K562 (cell line): ENCODE results near the gene ZNF544. TPM values are rescaled to one million over a fixed set of nuclear protein-coding genes. Genes with fewer than 3 reads are reported as not detected.

ENCODE experiments used
- ARID2 ChIP-seq: fragments of 450-650 bp; IDR thresholded peaks from 2 replicates; pipeline ENCODE4 v1.6.1; 2017; ENCODE audit warnings: antibody characterized with exemption, mild to moderate bottlenecking
- CAMTA2 ChIP-seq: fragments of 250-450 bp; sonication (Bioruptor Pico); conservative IDR thresholded peaks from 2 replicates; pipeline ENCODE4 v1.5.1; 2022
- CBX1 ChIP-seq: sonication (generic); IDR thresholded peaks from 2 replicates; pipeline ENCODE4 v1.6.1; 2016; ENCODE audit warnings: antibody characterized with exemption, low read depth, mild to moderate bottlenecking
- CXXC5 ChIP-seq: fragments of 250-450 bp; sonication (Bioruptor Pico); IDR thresholded peaks from 2 replicates; pipeline ENCODE4 v1.8.0; 2022; ENCODE audit warnings: inconsistent platforms, mild to moderate bottlenecking, moderate library complexity
- DACH1 ChIP-seq: fragments of 450-650 bp; IDR thresholded peaks from 2 replicates; pipeline ENCODE4 v1.6.1; 2018; ENCODE audit not compliant: partially characterized antibody
- DLX4 ChIP-seq: fragments of 250-450 bp; sonication (Bioruptor Pico); IDR thresholded peaks from 2 replicates; pipeline ENCODE4 v1.6.1; 2021; ENCODE audit warnings: mild to moderate bottlenecking
- HCFC1 ChIP-seq: IDR thresholded peaks from 2 replicates; pipeline ENCODE4 v1.6.1; 2012; ENCODE audit warnings: low read depth, low read length, improper control_type of control experiment
- HDGF ChIP-seq: fragments of 450-650 bp; IDR thresholded peaks from 2 replicates; pipeline ENCODE4 v1.6.1; 2016
- LCOR ChIP-seq: sonication (generic); formaldehyde crosslinking; IDR thresholded peaks from 2 replicates; pipeline ENCODE4 v1.8.0; 2022; ENCODE audit warnings: mild to moderate bottlenecking, missing genetic modification reagents
- MBD2 ChIP-seq: sonication (generic); IDR thresholded peaks from 2 replicates; pipeline ENCODE4 v1.6.1; 2016; ENCODE audit warnings: low read depth, borderline replicate concordance
- MECOM ChIP-seq: fragments of 250-450 bp; sonication (Bioruptor Pico); IDR thresholded peaks from 2 replicates; pipeline ENCODE4 v1.8.0; 2022; ENCODE audit warnings: inconsistent platforms
- NR4A1 ChIP-seq, 2 experiments: fragments of 250-450 bp in 1 of 2; fragments of 450-650 bp in 1 of 2; sonication (Bioruptor Pico) in 1 of 2; IDR thresholded peaks; 2 replicates each; pipeline versions ENCODE4 v1.4.0 to v1.6.1; 2016 to 2020; ENCODE audit warnings: mild to moderate bottlenecking in 2 of 2, missing compliant biosample characterization in 1 of 2, missing genetic modification characterization in 1 of 2, moderate library complexity in 1 of 2
- SNRNP70 ChIP-seq: fragments of 200-400 bp; formaldehyde crosslinking; optimal IDR thresholded peaks from 2 replicates; pipeline ENCODE3; 2017; ENCODE audit warnings: low read depth, low read length
- SRSF9 ChIP-seq: fragments of 200-400 bp; formaldehyde crosslinking; IDR thresholded peaks from 2 replicates; pipeline ENCODE4 v1.6.1; 2017; ENCODE audit warnings: low read depth, low read length, borderline replicate concordance
- TEAD1 ChIP-seq, 2 experiments: fragments of 450-650 bp in 1 of 2; sonication (generic) in 1 of 2; formaldehyde crosslinking; IDR thresholded peaks; 2 replicates each; pipeline versions ENCODE4 v1.4.0 to v1.8.0; 2020 to 2022; ENCODE audit warnings: mild to moderate bottlenecking in 2 of 2, missing genetic modification reagents in 1 of 2
- THRB ChIP-seq: fragments of 450-650 bp; formaldehyde crosslinking; conservative IDR thresholded peaks from 2 replicates; pipeline ENCODE4 v1.4.0; 2022; ENCODE audit warnings: mild to moderate bottlenecking, missing genetic modification characterization
- TRIM28 ChIP-seq: fragments of 450-650 bp; IDR thresholded peaks from 2 replicates; pipeline ENCODE4 v1.6.1; 2017
- ZBED1 ChIP-seq: IDR thresholded peaks from 2 replicates; pipeline ENCODE4 v1.6.1; 2014
- ZC3H8 ChIP-seq: fragments of 450-650 bp; IDR thresholded peaks from 2 replicates; pipeline ENCODE4 v1.6.1; 2017
- ZNF175 ChIP-seq: fragments of 200-800 bp; sonication (Bioruptor generic); IDR thresholded peaks from 2 replicates; pipeline ENCODE4 v1.6.1; 2016; ENCODE audit warnings: low read depth, mild to moderate bottlenecking, missing genetic modification characterization, missing compliant biosample characterization
- ZNF3 ChIP-seq: fragments of 250-450 bp; sonication (Bioruptor Pico); IDR thresholded peaks from 2 replicates; pipeline ENCODE4 v1.5.0; 2021; ENCODE audit warnings: mild to moderate bottlenecking, moderate library complexity
- ZNF511 ChIP-seq: sonication (generic); formaldehyde crosslinking; IDR thresholded peaks from 2 replicates; pipeline ENCODE4 v1.8.0; 2022; ENCODE audit warnings: mild to moderate bottlenecking, missing genetic modification reagents
- ZNF518B ChIP-seq: fragments of 250-450 bp; sonication (Bioruptor Pico); IDR thresholded peaks from 2 replicates; pipeline ENCODE4 v1.5.0; 2021; ENCODE audit warnings: mild to moderate bottlenecking, moderate library complexity
- ZNF699 ChIP-seq: fragments of 250-450 bp; sonication (Bioruptor Pico); IDR thresholded peaks from 2 replicates; pipeline ENCODE4 v1.8.0; 2021; ENCODE audit warnings: mild to moderate bottlenecking, moderate library complexity; ENCODE audit not compliant: insufficient replicate concordance
- ZZZ3 ChIP-seq: fragments of 450-650 bp; IDR thresholded peaks from 2 replicates; pipeline ENCODE4 v1.6.1; 2016; ENCODE audit warnings: antibody characterized with exemption, mild to moderate bottlenecking, moderate library complexity
- polyA plus RNA-seq, 8 experiments: library from polyadenylated mRNA; depleted of rRNA in 4 of 8; stranded (reverse) in 5 of 8; unstranded in 3 of 8; fragments of >200 nt; fragmentation: Nextera tagmentation in 2 of 8; fragmentation: Illumina TruSeq in 1 of 8; extraction: Ambion mirVana in 2 of 8; extraction: Trizol in 1 of 8; gene quantifications; 2 replicates each; pipeline versions ENCODE4 v1.2.1 to v1.2.3, GENCODE V29; 2011 to 2014; ENCODE audit warnings: inconsistent platforms in 1 of 8, missing spikeins in 1 of 8
- total RNA-seq, 7 experiments: library from RNA; depleted of rRNA in 6 of 7; stranded (reverse); fragments of >200 nt in 6 of 7; fragmentation: Illumina TruSeq in 2 of 7; extraction: Trizol in 2 of 7; gene quantifications; 2 replicates each; pipeline versions ENCODE4 v1.2.1 to v1.2.3, GENCODE V29; 2011 to 2021; ENCODE audit warnings: low replicate concordance in 1 of 7

Gene ZNF544
- total and polyA plus RNA-seq, 9 of the 15 experiments (the other 6 are each of a cell fraction or from before 2014, with no cell fraction given): 23.6 to 59.0 (median 41.4) TPM

- TF ChIP-seq DLX4 (CRISPR knock-in tag) (no peak), ZNF518B (no peak), CAMTA2 (CRISPR knock-in tag) (peak; percentile 39; the same call in 1 of the 2 replicates), TEAD1 (CRISPR knock-in tag; IDR thresholded peaks at IDR 0.05) (0 out of 4 replicates have a peak, but pooled peaks of 1 of the 2 experiments have one; percentile 13), LCOR (CRISPR knock-in tag) (no peak), ZNF699 (CRISPR knock-in tag) (no peak), CBX1 (peak; percentile 42; the same call in 1 of the 2 replicates), ZZZ3 (no peak), MECOM (CRISPR knock-in tag) (no peak), ARID2 (no peak), ZNF511 (no peak), ZNF175 (no peak; the same call in none of the 2 replicates), MBD2 (peak; percentile 99), SNRNP70 (no peak), DACH1 (no peak), TRIM28 (no peak), ZBED1 (peak; percentile 68; the same call in 1 of the 2 replicates), THRB (CRISPR knock-in tag) (no peak), HDGF (no peak), ZC3H8 (no peak), NR4A1 (CRISPR knock-in tag; IDR thresholded peaks at IDR 0.05) (no peak), NR4A1 (tag; IDR thresholded peaks at IDR 0.05) (no peak), HCFC1 (peak; percentile 92), CXXC5 (CRISPR knock-in tag) (peak; percentile 75), ZNF3 (CRISPR knock-in tag) (no peak), SRSF9 (no peak)
Measured at GRCh38 chr19:58278541-58279041, 49.9 kb downstream of the ZNF544 start, which contains the start of gene ZNF8 (continued).
